HG03469 (cell line): Measurements from ENCODE around the gene PPP1R16B.

Experiments used
- ATAC-seq: cut with Tn5 transposase; IDR thresholded peaks from one replicate; pipeline ENCODE4 v1.9.1; 2021; ENCODE audit warnings: mild to moderate bottlenecking, moderate library complexity, moderate number of reproducible peaks; ENCODE audit not compliant: unreplicated experiment

PPP1R16B gene

GRCh38 chr20:38893565-38894090 lies 88.1 kb downstream of the PPP1R16B start:
- ATAC-seq: no peak

- no peak for ATAC-seq
Measured at GRCh38 chr20:38894091-38894847, 88.8 kb downstream of the PPP1R16B start.

- no peak for ATAC-seq
Measured at GRCh38 chr20:38895098-38895949, 89.8 kb downstream of the PPP1R16B start.

GRCh38 chr20:38896009-38896594 lies 90.6 kb downstream of the PPP1R16B start:
- no peak for ATAC-seq

- ATAC-seq: no peak
Measured at GRCh38 chr20:38897267-38897666, 91.8 kb downstream of the PPP1R16B start.

GRCh38 chr20:38900606-38901005 lies 95.1 kb downstream of the PPP1R16B start:
- ATAC-seq: no peak

GRCh38 chr20:38902601-38903000 lies 97.1 kb downstream of the PPP1R16B start:
- ATAC-seq: no peak

- ATAC-seq: no peak
Measured at GRCh38 chr20:38903335-38903734, 97.8 kb downstream of the PPP1R16B start.

GRCh38 chr20:38905375-38905774 lies 99.9 kb downstream of the PPP1R16B start:
- no peak for ATAC-seq

- ATAC-seq: no peak
Measured at GRCh38 chr20:38907918-38908677, 102.6 kb downstream of the PPP1R16B start.

GRCh38 chr20:38915355-38915754 lies 109.9 kb downstream of the PPP1R16B start:
- ATAC-seq: no peak

GRCh38 chr20:38917657-38918056 lies 112.2 kb downstream of the PPP1R16B start:
- no peak for ATAC-seq

GRCh38 chr20:38918172-38918571 lies 112.7 kb downstream of the PPP1R16B start:
- ATAC-seq: no peak

- ATAC-seq: no peak
Measured at GRCh38 chr20:38919683-38920082, 114.2 kb downstream of the PPP1R16B start.

GRCh38 chr20:38920411-38920810 lies 114.9 kb downstream of the PPP1R16B start:
- ATAC-seq: no peak

GRCh38 chr20:38920851-38921250 lies 115.4 kb downstream of the PPP1R16B start:
- ATAC-seq: no peak

- ATAC-seq: no peak
Measured at GRCh38 chr20:38924718-38925117, 119.2 kb downstream of the PPP1R16B start.

GRCh38 chr20:38926142-38926933 lies 120.8 kb downstream of the PPP1R16B start, which contains the start of gene FAM83D:
Gene FAM83D, plus strand, starts transcription at chr20:38926417. Its CDS starts 26 bp downstream, at chr20:38926443.
- ATAC-seq: peak; percentile 83

GRCh38 chr20:38926934-38927616 lies 121.6 kb downstream of the PPP1R16B start:
- no peak for ATAC-seq
